Measurements from ENCODE around the gene SATB1. TPM values are rescaled to one million over a fixed set of nuclear protein-coding genes. Genes with fewer than 3 reads are reported as not detected.
A peak's percentile ranks its signal among the peaks of the same experiment; 100 is the strongest.

SATB1 gene
- total RNA-seq, 1 experiment from 2014 or later = 28.7 TPM

DNA sequence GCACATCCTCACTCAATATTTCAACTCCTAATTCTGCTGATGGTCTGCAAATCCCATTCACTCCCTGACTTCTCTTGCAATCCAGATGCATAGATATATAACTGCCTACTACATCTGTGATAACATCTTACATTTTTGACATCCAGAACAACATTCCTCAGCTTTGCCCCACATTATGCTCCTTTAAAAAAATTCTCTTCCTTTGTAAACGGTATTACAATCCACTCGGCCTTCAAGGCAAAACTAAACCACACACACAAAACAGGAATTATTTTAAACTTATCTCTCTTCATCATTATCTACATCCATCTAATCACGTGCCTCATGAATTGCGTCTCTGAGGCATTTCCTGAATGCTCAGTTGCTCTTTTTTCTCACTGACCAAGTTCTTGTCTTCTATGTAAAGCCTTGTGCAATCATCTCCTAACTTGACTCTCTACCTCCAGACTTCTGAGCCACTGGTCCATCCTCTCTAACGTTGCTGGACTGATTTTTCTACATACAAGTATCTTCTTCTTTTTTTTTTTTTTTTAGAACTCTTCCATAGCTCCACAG is 117.0 kb downstream of the SATB1 start:
- Histone ChIP-seq H3K9me2 (ENCODE audit: insufficient read depth) (no peaks in the 10 kb centered on the region; the same call in 1 of the 2 replicates), H3K79me2 (ENCODE audit: low read depth) (no peaks in the 10 kb centered on the region), H4K20me1 (ENCODE audit: insufficient read depth) (no peaks in the 10 kb centered on the region), H3K36me3 (ENCODE audit: low read depth) (no peaks in the 10 kb centered on the region), H3K4me2 (no peak overlapping the region), H3K27me3 (ENCODE audit: insufficient read depth, low read depth) (no peaks in the 10 kb centered on the region), H3F3A (ENCODE audit: insufficient read depth, low read depth) (no peaks in the 10 kb centered on the region), H3K4me3 (no peak overlapping the region), H3K9me3 (ENCODE audit: insufficient read depth, low read depth) (peaks cover 5% of the 10 kb centered on the region; the same call in 1 of the 2 replicates), H3K4me1 (replicated peaks; ENCODE audit: insufficient read depth) (no peaks in the 10 kb centered on the region), H3K27ac (no peak overlapping the region), H2AFZ (no peak overlapping the region)
- ChIA-PET CTCF (no interaction called here), POLR2A (ENCODE audit: unreplicated experiment) (interaction anchor here (0.6 kb wide), 1 partner anchor 209 kb away, joined by 3 read pairs; no protein-coding TSS in a partner anchor)
- intact Hi-C loops (cut with micrococcal nuclease; ENCODE audit: unreplicated experiment) = no loop called here
- TF ChIP-seq, protein P1, sequence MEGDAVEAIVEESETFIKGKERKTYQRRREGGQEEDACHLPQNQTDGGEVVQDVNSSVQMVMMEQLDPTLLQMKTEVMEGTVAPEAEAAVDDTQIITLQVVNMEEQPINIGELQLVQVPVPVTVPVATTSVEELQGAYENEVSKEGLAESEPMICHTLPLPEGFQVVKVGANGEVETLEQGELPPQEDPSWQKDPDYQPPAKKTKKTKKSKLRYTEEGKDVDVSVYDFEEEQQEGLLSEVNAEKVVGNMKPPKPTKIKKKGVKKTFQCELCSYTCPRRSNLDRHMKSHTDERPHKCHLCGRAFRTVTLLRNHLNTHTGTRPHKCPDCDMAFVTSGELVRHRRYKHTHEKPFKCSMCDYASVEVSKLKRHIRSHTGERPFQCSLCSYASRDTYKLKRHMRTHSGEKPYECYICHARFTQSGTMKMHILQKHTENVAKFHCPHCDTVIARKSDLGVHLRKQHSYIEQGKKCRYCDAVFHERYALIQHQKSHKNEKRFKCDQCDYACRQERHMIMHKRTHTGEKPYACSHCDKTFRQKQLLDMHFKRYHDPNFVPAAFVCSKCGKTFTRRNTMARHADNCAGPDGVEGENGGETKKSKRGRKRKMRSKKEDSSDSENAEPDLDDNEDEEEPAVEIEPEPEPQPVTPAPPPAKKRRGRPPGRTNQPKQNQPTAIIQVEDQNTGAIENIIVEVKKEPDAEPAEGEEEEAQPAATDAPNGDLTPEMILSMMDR (conservative IDR thresholded peaks at IDR 0.05) = no peak
- TF ChIP-seq EZH2 (IDR thresholded peaks at IDR 0.05; ENCODE audit: low read depth) = no peak
- peak in 1 of 2 experiments; percentile 1 for DNase-seq
- no TSS peak for BruUV-seq (replicated peaks)

DNA sequence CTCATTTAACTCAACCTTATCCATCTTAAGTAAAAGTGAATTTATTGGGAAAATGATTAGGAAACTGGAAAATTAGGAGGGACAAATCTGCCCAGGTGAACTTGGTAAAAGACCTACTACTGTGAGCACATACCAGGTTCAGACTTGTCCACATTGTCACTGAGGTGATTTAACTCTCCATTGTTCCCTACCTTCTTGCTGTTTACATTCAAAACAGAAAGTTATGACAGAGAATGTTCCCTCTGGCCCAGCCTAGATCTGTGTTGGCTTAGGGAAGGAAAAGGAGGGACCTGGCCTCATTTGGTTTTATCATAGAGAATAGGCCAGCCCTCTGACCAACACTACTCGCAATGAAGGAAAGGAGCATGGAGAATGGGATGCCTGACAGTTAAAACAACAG is 117.6 kb downstream of the SATB1 start:
- BruUV-seq (replicated peaks) = no TSS peak
- Histone ChIP-seq H3F3A (ENCODE audit: insufficient read depth, low read depth) (no peaks in the 10 kb centered on the region), H3K27ac (no peak overlapping the region), H3K4me2 (no peak overlapping the region), H3K36me3 (ENCODE audit: low read depth) (no peaks in the 10 kb centered on the region), H4K20me1 (ENCODE audit: insufficient read depth) (no peaks in the 10 kb centered on the region), H3K27me3 (ENCODE audit: insufficient read depth, low read depth) (no peaks in the 10 kb centered on the region), H3K9me2 (ENCODE audit: insufficient read depth) (no peaks in the 10 kb centered on the region; the same call in 1 of the 2 replicates), H3K9me3 (ENCODE audit: insufficient read depth, low read depth) (peaks cover 5% of the 10 kb centered on the region; the same call in 1 of the 2 replicates), H2AFZ (no peak overlapping the region), H3K79me2 (ENCODE audit: low read depth) (no peaks in the 10 kb centered on the region), H3K4me1 (replicated peaks; ENCODE audit: insufficient read depth) (0 out of 2 replicates have a peak, but pooled peaks cover 3% of the 10 kb centered on the region), H3K4me3 (no peak overlapping the region)
- intact Hi-C loops (cut with micrococcal nuclease; ENCODE audit: unreplicated experiment) = no loop called here
- POLR2A ChIA-PET (ENCODE audit: unreplicated experiment) = no interaction called here
- TF ChIP-seq, protein P1 (conservative IDR thresholded peaks at IDR 0.05) = no peak
- no peak for TF ChIP-seq EZH2 (IDR thresholded peaks at IDR 0.05; ENCODE audit: low read depth)
- CTCF ChIA-PET = no interaction called here
- DNase-seq = no peak

DNA sequence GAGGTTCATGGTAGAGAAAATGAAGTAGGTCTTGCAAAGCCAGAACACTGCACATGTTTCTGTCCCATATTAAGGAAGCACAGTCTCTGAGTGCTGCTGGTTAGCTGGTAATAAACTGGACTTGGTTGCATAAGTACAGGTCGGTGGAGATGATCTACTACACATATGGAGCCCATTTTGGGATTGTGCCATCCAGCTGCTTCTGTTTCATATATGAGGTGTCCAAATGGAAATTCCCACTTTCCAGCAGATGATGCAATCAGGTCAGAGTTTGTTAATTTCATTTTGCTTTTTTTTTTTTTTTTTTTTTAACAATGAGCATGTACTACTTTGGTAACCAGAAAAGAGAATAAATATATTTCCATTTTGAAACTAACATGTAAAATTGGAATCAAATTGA is 122.6 kb downstream of the SATB1 start:
- CTCF ChIA-PET = interaction anchor here (0.6 kb wide), 1 partner anchor 318 kb away, joined by 6 read pairs; no protein-coding TSS in a partner anchor
- Histone ChIP-seq H3K27me3 (ENCODE audit: insufficient read depth, low read depth) (no peaks in the 10 kb centered on the region), H3K9me2 (ENCODE audit: insufficient read depth) (no peaks in the 10 kb centered on the region; the same call in 1 of the 2 replicates), H3F3A (ENCODE audit: insufficient read depth, low read depth) (no peaks in the 10 kb centered on the region), H3K27ac (no peak overlapping the region), H2AFZ (no peak overlapping the region), H3K4me2 (no peak overlapping the region), H3K9me3 (ENCODE audit: insufficient read depth, low read depth) (peaks cover 13% of the 10 kb centered on the region), H3K4me1 (replicated peaks; ENCODE audit: insufficient read depth) (0 out of 2 replicates have a peak, but pooled peaks cover 5% of the 10 kb centered on the region), H3K4me3 (no peak overlapping the region), H3K36me3 (ENCODE audit: low read depth) (no peaks in the 10 kb centered on the region), H4K20me1 (ENCODE audit: insufficient read depth) (no peaks in the 10 kb centered on the region), H3K79me2 (ENCODE audit: low read depth) (no peaks in the 10 kb centered on the region)
- DNase-seq = no peak
- POLR2A ChIA-PET (ENCODE audit: unreplicated experiment) = no interaction called here
- intact Hi-C loops (cut with micrococcal nuclease; ENCODE audit: unreplicated experiment) = no loop called here
- TF ChIP-seq, protein P1 (conservative IDR thresholded peaks at IDR 0.05) = no peak
- no peak for TF ChIP-seq EZH2 (IDR thresholded peaks at IDR 0.05; ENCODE audit: low read depth)
- no TSS peak for BruUV-seq (replicated peaks)

Data from PC-9 (cell line).